GM20431 (cell line): ENCODE results near the gene MEFV.

Experiments used
- in situ Hi-C: fragments of 300-500 bp; cut with MseI, MboI; formaldehyde crosslinking; loops from one replicate; pipeline ENCODE4 v1.15.0; 2020; ENCODE audit warnings: low sequenced_read_pairs; ENCODE audit not compliant: unreplicated experiment

Gene MEFV, protein sequence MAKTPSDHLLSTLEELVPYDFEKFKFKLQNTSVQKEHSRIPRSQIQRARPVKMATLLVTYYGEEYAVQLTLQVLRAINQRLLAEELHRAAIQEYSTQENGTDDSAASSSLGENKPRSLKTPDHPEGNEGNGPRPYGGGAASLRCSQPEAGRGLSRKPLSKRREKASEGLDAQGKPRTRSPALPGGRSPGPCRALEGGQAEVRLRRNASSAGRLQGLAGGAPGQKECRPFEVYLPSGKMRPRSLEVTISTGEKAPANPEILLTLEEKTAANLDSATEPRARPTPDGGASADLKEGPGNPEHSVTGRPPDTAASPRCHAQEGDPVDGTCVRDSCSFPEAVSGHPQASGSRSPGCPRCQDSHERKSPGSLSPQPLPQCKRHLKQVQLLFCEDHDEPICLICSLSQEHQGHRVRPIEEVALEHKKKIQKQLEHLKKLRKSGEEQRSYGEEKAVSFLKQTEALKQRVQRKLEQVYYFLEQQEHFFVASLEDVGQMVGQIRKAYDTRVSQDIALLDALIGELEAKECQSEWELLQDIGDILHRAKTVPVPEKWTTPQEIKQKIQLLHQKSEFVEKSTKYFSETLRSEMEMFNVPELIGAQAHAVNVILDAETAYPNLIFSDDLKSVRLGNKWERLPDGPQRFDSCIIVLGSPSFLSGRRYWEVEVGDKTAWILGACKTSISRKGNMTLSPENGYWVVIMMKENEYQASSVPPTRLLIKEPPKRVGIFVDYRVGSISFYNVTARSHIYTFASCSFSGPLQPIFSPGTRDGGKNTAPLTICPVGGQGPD

DNA sequence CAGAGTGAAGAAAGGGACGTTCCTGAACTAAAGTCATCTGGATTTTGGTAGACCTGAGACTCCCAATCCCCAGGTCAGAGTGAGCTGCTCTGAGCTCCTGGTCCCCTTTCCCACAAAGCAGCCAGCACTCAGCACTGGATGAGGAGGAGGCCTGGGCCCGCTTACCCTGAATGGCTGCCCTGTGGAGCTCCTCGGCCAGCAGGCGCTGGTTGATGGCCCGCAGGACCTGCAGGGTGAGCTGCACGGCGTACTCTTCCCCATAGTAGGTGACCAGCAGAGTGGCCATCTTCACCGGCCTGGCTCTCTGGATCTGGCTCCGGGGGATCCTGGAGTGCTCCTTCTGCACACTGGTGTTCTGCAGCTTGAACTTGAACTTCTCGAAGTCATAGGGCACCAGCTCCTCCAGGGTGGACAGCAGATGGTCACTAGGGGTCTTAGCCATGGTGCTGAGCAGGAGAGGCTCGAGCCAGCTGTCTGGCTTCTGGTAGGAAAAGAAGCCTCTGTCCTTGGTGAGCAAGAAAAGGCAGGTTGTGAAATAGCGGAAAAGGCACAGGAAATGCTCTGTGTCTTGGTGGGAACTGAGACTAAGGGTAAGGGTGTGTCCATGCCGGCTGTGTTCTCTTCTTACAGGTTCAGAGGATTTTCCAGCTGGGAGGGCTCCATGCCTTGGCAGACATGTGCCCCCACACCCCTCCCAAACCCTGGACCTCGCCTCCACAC, at the start of gene MEFV:
MEFV (minus strand) TSS at position 488 of the 720 bp plus-strand sequence; CDS start at position 442, 46 bp downstream.
- in situ Hi-C loops, result no loop called here

DNA sequence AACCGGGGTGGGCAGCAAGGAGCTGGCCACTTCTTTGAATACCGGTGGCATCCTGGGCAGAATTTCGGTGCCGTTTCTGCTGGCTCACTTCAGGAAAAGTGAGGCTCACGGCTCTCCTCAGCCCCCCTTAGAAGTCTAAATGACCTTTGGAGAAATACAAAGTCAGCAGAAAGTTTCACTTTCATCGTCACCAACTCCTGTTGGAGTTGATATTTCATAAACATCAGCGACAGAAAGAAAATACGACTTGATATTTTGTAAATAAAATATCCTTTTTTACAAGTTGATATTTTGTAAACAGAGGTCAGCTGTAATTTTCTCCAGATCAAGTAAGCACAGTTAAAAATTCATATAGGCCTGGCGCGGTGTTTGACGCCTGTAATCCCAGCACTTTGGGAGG, 49.6 kb upstream of the MEFV start:
- in situ Hi-C loops, result no loop called here

DNA sequence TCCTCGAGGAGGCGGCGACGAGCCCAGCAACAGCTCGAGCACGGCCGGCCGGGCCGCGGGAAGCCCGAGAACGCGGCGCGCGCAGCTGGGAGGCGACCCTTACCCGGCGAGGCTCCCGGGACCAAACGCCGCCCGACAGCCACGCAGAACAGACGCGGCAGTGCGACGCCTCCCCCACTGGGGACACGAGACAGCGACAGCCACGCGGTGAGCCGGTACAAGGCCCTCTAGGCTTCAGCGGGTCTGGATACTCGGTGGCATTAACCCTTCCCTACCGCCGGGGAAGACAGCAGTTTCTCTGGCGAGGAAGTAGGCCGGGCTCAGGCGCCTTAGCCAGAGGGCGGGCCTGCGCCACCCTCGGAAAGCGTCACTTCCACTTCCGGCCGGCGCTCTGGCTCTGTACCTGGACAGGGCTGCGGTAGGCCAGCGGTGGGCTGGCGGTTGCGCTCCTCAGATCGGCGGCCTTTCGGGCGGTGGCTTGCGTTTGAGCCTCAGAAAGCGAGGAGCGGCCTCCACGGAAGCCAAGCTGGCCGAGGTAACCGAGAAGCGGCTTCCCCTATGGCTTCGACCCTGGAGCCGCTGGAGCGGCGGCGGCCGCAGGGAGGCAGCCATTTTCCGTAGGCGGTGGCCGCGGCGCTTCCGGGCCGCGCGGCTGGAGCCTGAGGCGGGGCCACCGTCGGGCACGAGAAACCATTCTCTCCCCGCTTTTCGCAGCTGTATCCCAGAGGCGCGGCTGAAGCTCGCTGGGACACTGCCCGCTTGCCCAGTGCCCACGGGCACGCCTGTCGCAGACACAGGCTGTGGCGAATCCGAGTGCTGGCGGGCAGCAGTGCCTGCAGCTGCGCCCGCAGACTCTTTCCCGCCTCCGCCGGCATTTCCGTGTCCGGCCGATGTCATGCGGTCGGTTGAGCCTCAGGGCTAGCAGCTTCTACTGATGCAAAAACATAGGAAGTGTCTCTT, 49.0 kb upstream of the MEFV start, which contains the start of the genes TIGD7 and ZNF75A:
TIGD7 (minus strand) TSS at position 322 of the 960 bp plus-strand sequence. CDS start 4,816 bp downstream, outside the sequence.
ZNF75A (plus strand) TSS at position 389 of the 960 bp plus-strand sequence. CDS start 2,932 bp downstream, outside the sequence.
- in situ Hi-C loops, result no loop called here

DNA sequence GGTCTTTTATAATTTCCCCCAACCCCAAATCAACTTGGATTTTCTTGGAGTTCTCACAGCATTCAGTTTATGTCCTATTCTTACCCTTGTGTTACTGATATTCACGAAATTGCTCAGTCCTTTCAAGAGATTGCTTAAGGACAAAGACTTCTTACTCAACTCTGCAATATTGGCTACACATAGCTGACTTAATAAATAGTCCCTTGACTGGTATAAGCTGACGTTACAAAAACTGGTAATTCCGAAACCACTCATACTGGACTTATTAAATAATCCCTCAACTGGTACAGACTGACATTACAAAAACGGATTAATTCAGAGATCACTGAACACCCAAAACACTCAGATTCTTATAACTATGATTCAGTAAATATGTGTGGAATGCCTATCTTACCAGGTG, 47.9 kb upstream of the MEFV start:
- in situ Hi-C loops, result no loop called here

DNA sequence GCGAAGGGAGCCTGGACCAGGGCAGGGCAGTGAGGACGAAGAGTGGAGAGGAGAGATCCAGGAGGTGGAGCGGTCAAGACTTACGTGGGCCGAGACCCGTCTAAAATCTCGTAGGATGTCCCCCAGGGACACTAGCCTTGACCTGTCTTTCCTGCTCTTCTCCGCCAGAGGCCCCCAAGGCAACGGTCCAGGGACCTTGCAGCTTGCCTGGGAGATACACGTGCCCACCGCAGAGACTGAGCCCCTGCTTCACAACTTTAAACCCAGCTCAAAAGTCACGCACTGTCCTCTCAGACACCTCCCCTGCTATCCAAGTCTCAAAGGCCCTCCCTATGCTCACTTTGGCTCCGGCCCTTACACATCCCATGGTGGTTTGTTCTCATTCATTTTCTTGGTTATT, 39.4 kb upstream of the MEFV start:
- in situ Hi-C loops, result no loop called here

DNA sequence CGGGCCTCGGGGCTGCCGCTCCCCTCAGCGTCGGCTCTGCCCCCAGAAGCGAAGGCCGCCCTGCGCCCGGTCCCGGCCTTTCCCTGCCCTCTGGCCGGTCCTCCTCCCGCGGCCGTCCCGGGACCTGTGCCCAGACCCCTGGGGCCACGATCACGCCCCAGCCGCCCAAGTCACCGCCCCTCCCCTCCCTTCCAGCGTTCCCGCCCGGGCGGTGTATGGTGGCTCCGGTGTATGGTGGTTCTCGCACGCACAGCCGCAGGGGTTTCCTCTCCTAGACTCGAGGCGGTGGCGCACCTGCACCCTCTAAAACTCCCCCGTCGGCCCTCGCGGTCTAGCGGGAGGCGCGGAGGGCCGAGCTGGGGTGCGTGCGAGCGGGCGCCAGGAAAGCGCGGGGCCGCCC, 38.8 kb upstream of the MEFV start:
- in situ Hi-C loops, result no loop called here

DNA sequence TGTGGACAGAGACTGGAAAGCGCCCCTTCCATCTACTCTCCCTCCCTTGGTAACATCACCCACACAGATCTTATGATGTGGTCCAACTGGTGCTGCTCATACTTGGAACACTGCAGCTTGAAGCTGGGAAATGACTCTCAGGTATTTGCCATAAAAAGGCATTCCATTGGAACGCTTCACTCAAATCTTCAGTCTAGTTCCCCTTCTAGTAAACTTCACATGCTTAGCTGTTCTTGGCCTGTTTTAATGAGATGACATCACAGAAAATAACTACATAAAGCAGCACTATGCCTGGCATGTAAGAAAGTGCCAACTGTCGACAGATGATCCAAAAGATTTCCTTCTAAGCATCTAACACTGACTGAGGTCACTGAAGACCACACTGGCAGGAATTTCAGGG, 36.2 kb upstream of the MEFV start:
- in situ Hi-C loops, result no loop called here

DNA sequence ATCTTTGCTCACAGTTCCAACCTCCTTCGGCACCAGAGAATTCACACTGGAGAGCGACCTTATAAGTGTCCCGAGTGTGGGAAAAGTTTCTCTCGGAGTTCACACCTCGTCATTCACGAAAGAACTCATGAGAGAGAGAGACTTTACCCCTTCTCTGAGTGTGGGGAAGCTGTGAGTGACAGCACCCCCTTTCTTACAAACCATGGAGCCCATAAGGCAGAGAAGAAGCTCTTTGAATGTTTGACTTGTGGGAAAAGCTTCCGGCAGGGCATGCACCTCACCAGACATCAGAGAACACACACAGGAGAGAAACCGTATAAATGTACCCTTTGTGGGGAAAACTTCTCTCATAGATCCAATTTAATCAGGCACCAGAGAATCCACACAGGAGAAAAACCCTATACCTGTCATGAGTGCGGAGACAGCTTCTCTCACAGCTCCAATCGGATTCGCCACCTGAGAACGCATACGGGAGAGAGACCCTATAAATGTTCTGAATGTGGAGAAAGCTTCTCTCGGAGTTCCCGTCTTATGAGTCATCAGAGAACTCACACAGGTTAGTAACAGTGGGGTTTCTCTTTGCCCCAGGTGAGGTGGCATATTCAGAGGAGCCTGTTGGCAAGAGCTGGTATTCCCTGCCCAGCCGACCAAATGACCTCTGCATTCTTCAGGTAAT, 33.7 kb upstream of the MEFV start:
- in situ Hi-C loops, result no loop called here

DNA sequence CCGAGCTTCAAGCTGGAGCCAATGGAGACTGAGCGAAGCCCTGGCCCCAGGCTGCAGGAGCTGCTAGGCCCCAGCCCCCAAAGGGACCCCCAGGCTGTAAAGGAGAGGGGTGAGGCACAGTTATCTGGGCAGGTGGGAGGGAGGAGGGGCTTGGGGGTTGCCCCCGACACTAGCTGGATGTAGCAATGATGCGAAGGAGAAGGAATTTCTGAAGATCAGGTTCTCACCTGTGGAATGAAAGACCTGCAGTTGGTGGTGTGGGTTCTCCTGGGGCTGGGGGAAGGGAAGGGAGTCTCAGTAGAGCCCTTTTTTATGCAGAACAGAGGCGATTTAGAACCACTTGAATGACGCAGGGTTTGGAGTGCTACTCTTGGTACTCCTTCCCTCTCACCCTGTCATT, 28.7 kb upstream of the MEFV start:
- in situ Hi-C loops, result no loop called here

DNA sequence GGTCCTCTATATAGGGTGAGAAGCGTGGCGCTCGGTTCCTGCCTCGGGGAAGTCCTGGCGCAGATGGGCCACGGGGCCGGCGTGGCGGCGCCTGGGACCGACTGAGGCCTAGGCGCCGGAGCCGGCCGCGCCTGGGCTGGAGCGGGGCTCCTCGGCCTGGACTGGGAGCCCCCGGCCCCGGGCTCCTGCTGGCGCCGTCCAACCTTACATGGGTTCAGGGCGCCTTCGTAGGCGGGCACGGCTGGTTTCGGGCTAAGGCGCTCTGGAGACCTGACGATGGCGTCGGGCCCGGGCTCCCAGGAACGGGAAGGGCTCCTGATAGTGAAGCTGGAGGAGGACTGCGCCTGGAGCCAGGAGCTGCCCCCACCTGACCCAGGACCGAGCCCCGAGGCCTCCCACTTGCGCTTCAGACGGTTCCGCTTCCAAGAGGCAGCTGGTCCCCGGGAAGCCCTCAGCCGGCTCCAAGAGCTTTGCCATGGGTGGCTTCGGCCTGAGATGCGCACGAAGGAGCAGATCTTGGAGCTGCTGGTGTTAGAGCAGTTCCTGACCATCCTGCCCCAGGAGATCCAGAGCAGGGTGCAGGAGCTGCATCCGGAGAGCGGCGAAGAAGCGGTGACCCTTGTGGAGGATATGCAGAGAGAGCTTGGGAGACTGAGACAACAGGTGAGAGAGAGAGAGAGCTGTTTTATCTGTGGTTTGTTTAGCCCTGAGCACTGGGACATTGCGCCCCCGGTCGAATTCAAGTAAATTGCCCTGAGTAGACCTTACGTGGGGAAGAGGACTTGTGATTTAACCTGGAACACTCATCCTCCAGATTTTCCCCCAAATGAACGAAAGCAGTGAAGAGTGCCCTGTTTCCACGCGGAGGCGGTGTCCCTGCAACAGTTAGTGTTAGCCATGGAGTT, 27.4 kb upstream of the MEFV start:
- in situ Hi-C loops, result no loop called here

DNA sequence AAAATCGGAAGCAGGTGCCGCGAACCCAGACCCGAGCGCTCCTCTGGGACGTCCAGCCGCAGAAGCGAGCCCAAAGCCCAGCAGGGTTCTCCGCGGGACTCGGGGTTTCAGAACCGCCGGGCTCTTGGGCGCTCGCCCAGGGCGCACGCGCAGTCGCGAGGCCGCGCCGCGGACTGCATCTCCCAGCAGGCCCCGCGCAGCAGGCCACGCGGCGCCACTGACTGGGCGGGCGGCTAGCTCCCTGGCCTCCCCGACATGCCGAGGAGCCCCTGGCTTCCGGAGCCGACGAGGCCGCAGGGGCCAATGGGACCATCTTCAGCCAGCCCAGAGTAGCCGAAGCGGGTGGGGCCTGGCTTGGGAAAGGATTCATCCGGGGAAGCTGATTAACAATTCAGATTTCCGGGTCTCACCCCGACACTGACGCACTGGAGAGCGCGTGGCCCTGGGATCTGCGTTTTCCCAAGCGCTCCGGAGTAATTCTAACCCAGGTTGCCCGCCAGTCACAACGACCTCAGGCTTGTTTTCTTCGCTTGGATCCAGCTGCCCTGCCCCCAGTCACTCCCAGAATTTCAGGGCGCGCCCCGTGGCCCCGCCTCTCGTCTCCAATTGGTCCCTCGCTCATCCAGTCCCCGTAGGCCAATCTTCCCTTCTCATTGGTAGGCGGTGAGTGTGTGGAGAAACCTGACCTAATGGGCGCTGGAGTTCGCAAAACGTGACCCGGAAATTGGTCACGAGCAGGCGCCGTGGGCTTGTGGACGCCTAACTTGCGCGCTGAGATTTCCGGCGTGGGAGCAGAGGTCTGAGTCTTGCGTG, 26.5 kb upstream of the MEFV start, which contains the start of gene ZNF263:
ZNF263 (plus strand) TSS at position 762 of the 813 bp plus-strand sequence. CDS start 328 bp downstream, outside the sequence.
- in situ Hi-C loops, result no loop called here

DNA sequence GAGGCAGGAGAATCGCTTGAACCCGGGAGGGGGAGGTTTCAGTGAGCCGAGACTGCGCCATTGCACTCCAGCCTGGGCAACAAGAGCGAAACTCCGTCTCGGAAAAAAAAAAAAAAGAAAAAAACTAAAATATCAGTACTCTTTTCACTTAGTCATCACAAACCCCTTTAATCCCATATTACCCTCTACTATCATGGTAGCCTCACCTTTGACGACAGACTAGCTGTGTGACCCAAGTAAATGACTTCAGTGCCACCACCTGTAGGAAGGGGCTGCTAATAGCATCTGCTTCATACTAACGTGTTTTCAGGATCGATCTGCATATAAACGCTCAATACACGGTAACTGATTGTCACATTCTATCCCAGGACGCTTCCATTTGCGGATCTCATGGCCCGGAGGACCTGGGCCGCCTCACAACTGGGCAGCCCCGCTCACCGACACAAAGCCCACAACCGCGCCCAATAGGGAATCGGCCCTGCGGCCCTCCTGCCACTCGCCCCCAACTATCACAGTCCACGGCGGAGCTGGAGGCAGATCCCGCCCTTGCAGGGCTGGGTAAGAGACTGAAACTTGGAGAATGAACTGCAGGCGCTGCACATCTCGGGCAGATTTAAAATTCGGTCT, 25.8 kb upstream of the MEFV start:
- in situ Hi-C loops, result no loop called here

DNA sequence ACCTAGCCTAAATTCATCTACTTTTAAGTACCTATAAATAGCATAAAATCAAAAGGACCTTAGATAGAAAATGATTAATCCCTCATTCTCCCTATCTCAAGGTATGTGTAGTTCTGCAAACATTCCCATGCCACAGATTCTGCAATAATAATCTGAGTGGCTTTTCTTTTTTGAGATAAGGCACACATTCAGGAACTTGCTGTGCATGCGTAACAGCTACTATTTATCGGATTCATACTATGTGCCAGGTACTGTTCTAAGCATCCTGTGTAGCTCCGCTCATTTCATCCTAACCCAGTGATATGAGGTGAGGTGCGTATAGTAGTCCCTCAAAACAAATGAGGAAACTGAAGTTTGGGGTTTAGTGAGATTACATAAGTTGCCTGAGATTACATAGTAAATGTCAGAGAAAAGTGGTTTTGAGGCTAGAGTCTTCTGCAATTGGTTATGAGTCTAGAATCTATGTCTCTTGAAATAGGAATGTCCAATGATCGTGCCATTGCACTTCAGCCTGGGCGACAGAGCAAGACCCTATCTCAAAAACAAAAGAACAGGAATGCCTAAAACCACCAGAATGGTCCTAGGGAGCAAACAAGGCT, 24.9 kb upstream of the MEFV start:
- in situ Hi-C loops, result no loop called here

DNA sequence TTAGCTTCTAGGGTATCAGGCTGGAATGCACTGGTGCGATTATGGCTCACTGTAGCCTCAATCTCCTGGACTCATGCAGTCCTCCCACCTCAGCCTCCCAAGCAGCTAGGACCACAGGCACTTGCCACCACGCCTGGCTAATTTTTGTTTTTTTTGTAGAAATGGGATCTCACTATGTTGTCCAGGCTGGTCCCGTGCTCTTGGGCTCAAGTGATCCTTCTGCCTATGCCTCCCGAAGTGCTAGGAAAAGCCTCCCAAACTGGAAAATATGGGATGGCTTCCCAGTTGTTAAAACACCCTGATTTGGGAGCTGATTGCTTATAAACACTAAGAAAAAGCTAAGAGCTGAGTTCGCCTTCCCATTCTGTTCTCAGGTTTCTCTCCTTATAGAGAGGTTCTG, 20.2 kb upstream of the MEFV start:
- in situ Hi-C loops, result no loop called here

DNA sequence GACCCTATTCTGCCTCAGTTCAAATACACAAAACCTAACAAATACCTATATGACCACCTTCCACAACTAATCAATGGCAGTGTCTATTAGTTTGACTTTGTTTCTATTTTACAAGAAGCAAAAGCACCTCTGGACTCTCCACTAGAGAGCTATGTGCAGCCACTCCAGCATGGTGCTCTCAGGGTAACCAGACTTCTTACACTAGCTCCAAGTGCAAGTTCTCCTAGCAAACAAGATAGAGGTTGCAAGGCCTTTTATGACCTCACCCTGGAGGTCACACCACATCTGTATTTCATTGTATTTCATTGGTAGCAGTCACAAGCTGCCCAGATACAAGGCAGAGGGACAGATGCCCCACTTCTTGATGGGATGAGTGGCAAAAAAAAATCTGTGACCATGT, 18.5 kb upstream of the MEFV start:
- in situ Hi-C loops, result no loop called here

DNA sequence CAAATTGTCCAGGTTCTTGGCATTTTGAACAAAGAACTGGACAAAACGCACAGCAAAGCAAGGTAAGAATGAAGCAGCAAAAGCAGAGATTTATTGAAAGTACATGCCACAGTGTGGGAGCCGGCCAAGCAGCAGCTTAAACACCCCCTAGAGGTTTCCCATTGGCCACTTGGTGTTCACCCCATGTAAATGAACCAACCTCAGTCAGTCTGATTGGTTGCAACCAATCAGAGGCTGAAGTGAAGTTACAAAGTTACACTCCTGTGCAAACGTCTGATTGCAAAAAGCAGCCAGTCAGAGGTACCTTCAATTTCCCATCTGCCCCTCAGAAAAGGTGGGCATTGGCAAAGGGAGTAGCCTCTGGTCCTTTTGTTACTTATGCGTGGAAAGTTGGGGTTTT, 18.1 kb upstream of the MEFV start:
- in situ Hi-C loops, result no loop called here
